WTC11 (cell line): ENCODE results near the gene CD79A. TPM values are rescaled to one million over a fixed set of nuclear protein-coding genes. Genes with fewer than 3 reads are reported as not detected.

Source experiments
- ATAC-seq: fragments of 200-7000 bp; cut with Tn5 transposase; 2 replicates; pipeline ENCODE4 v1.10.0; 2021; ENCODE audit warnings: mild to moderate bottlenecking, moderate library complexity
- Bru-seq: library from RNA; stranded (reverse); fragments of 400-500 nt; gene quantifications from one replicate; lab custom pipeline; 2021; lab: Mats Ljungman, UMichigan
- CTCF ChIA-PET: fragments of 300-600 bp; sonication (Branson Sonifier 250); formaldehyde crosslinking; loops from one replicate; lab custom pipeline; 2021; ENCODE audit warnings: antibody characterized with exemption; lab: Charles Lee
- POLR2A ChIA-PET: fragments of 350-600 bp; sonication (Branson Sonifier 250); formaldehyde crosslinking; loops from one replicate; lab custom pipeline; 2021; ENCODE audit warnings: antibody characterized with exemption; lab: Charles Lee
- DNase-seq: peaks from one replicate; pipeline ENCODE4 v3.0.0; 2021; ENCODE audit warnings: low spot score
- H3K27ac Mint-ChIP-seq: 2 replicates; pipeline ENCODE4 v1.8.0; 2021; ENCODE audit warnings: mixed read lengths
- H3K27me3 Mint-ChIP-seq: 2 replicates; pipeline ENCODE4 v1.8.0; 2021; ENCODE audit warnings: low read depth, mild to moderate bottlenecking, moderate library complexity, mixed read lengths
- H3K36me3 Mint-ChIP-seq: 2 replicates; pipeline ENCODE4 v1.8.0; 2021; ENCODE audit warnings: mixed read lengths
- H3K4me1 Mint-ChIP-seq: 2 replicates; pipeline ENCODE4 v1.8.0; 2022; ENCODE audit warnings: mixed read lengths
- H3K4me3 Mint-ChIP-seq: 2 replicates; pipeline ENCODE4 v1.8.0; 2021; ENCODE audit warnings: mild to moderate bottlenecking, moderate library complexity, mixed read lengths
- H3K9me3 Mint-ChIP-seq: 2 replicates; pipeline ENCODE4 v1.8.0; 2021; ENCODE audit warnings: mixed read lengths
- ARID4B ChIP-seq: sonication (generic); formaldehyde crosslinking; IDR thresholded peaks from 2 replicates; pipeline ENCODE4 v1.8.0; 2023; ENCODE audit warnings: missing genetic modification reagents, mild to moderate bottlenecking, borderline replicate concordance
- ATF3 ChIP-seq: sonication (generic); formaldehyde crosslinking; conservative IDR thresholded peaks from 2 replicates; pipeline ENCODE4 v1.8.1; 2022; ENCODE audit warnings: mild to moderate bottlenecking, missing genetic modification reagents
- E2F4 ChIP-seq: sonication (generic); formaldehyde crosslinking; IDR thresholded peaks from 2 replicates; pipeline ENCODE4 v1.8.1; 2022; ENCODE audit warnings: low read depth, mild to moderate bottlenecking, moderate library complexity, missing genetic modification reagents, borderline replicate concordance
- HMGXB4 ChIP-seq: sonication (generic); formaldehyde crosslinking; IDR thresholded peaks from 2 replicates; pipeline ENCODE4 v1.8.1; 2023; ENCODE audit warnings: mild to moderate bottlenecking, moderate library complexity, missing genetic modification reagents
- PRDM15 ChIP-seq: sonication (generic); formaldehyde crosslinking; IDR thresholded peaks from 2 replicates; pipeline ENCODE4 v1.8.0; 2022; ENCODE audit warnings: missing genetic modification reagents
- PRRX2 ChIP-seq: fragments of 250-450 bp; sonication (Bioruptor Pico); IDR thresholded peaks from 2 replicates; pipeline ENCODE4 v1.8.0; 2021; ENCODE audit warnings: mild to moderate bottlenecking
- RORB ChIP-seq: fragments of 250-450 bp; sonication (Bioruptor Pico); IDR thresholded peaks from 2 replicates; pipeline ENCODE4 v1.9.0; 2021; ENCODE audit warnings: mild to moderate bottlenecking
- TEAD4 ChIP-seq: sonication (generic); formaldehyde crosslinking; IDR thresholded peaks from 2 replicates; pipeline ENCODE4 v1.8.0; 2022; ENCODE audit warnings: mild to moderate bottlenecking, missing genetic modification reagents
- ZBTB43 ChIP-seq: sonication (generic); formaldehyde crosslinking; IDR thresholded peaks from 2 replicates; pipeline ENCODE4 v1.8.1; 2023; ENCODE audit warnings: mild to moderate bottlenecking, missing genetic modification reagents
- ZNF263 ChIP-seq: sonication (generic); formaldehyde crosslinking; IDR thresholded peaks from 2 replicates; pipeline ENCODE4 v1.8.1; 2022; ENCODE audit warnings: low read depth, mild to moderate bottlenecking, moderate library complexity, missing genetic modification reagents
- ZNF416 ChIP-seq: fragments of 250-450 bp; sonication (Bioruptor Pico); IDR thresholded peaks from 2 replicates; pipeline ENCODE4 v1.9.0; 2021; ENCODE audit warnings: mild to moderate bottlenecking, inconsistent platforms
- ZNF423 ChIP-seq: fragments of 250-450 bp; sonication (Bioruptor Pico); IDR thresholded peaks from 2 replicates; pipeline ENCODE4 v2.1.2; 2022; ENCODE audit warnings: mild to moderate bottlenecking, moderate library complexity
- ZNF512 ChIP-seq: sonication (generic); formaldehyde crosslinking; IDR thresholded peaks from 2 replicates; pipeline ENCODE4 v1.8.1; 2022; ENCODE audit warnings: missing genetic modification reagents, borderline replicate concordance
- long read RNA-seq, 3 experiments: library from RNA in 1 of 3; library from capped mRNA in 1 of 3; library from polyadenylated mRNA in 1 of 3; unstranded in 2 of 3; stranded (forward) in 1 of 3; transcript quantifications; one replicate each; pipeline ENCODE4 v2.0.0, GENCODE V29; 2021
- total RNA-seq: library from RNA; stranded (reverse); gene quantifications from 3 replicates; pipeline ENCODE4 v1.2.3, GENCODE V29; 2021

Gene CD79A
- total RNA-seq (0.42 to 1.2 TPM (median 0.71 TPM) in 3 replicates), Bru-seq, nascent RNA (percentile 6 among the genes with signal in this experiment)
- long read RNA-seq, experiment 1: 0 reads
- long read RNA-seq, experiment 2, partial matches to known transcripts: 0 of 1 reads
- long read RNA-seq, experiment 2, other reads (novel, unspliced or antisense): 0 of 1 reads
- long read RNA-seq, experiment 3: 0 reads

GRCh38 chr19:41876847-41877832, at the start of gene CD79A:
CD79A (plus strand) TSS chr19:41877279; CDS start chr19:41877305, 26 bp downstream.
- no peaks in the 10 kb centered on the region for H3K36me3 Mint-ChIP-seq
- H3K4me3 Mint-ChIP-seq: no peak within 1 kb of the TSS
- H3K27me3 Mint-ChIP-seq: peaks cover 32% of the 10 kb centered on the region
- DNase-seq: no peak
- POLR2A ChIA-PET: no interaction called here
- H3K27ac Mint-ChIP-seq: no peak within 1 kb of the TSS
- no peak for TF ChIP-seq E2F4 (CRISPR knock-in tag)
- no peak for TF ChIP-seq ZNF423 (CRISPR knock-in tag)
- no peak for TF ChIP-seq PRRX2 (CRISPR knock-in tag)
- TF ChIP-seq PRDM15 (CRISPR knock-in tag): no peak
- no peak for TF ChIP-seq ZNF512
- TF ChIP-seq ZBTB43 (CRISPR knock-in tag): no peak
- no peak for TF ChIP-seq TEAD4 (CRISPR knock-in tag)
- no peak for TF ChIP-seq ZNF416 (CRISPR knock-in tag)
- TF ChIP-seq RORB: no peak
- TF ChIP-seq ZNF263 (CRISPR knock-in tag): no peak
- TF ChIP-seq HMGXB4: no peak
- TF ChIP-seq ATF3 (CRISPR knock-in tag): no peak
- TF ChIP-seq ARID4B (CRISPR knock-in tag): no peak
- TF ChIP-seq, all 79 proteins: peak for 0
- no peaks in the 10 kb centered on the region for H3K9me3 Mint-ChIP-seq
- CTCF ChIA-PET: interaction anchor here (0.6 to 1.4 kb wide), 4 partner anchors 11 to 170 kb away, joined by 3 read pairs; no protein-coding TSS in a partner anchor
- ATAC-seq: no peak
- peaks cover 9% of the 10 kb centered on the region for H3K4me1 Mint-ChIP-seq
